ENCODE data around the gene VSTM1. TPM values are rescaled to one million over a fixed set of nuclear protein-coding genes. Genes with fewer than 3 reads are reported as not detected.

The VSTM1 gene
- total RNA-seq, 4 donors from 2014 or later = not detected

GRCh38 chr19:54069470-54069869, 5.8 kb upstream of the VSTM1 start:
- H3K27ac ChIP-seq = no peak overlapping the region

GRCh38 chr19:54062643-54063042, 1.1 kb downstream of the VSTM1 start:
- no peak for DNase-seq (ENCODE audit: low spot score in 2 of 2)
- Histone ChIP-seq H3K36me3 (no peaks in the 10 kb centered on the region), H3K4me1 (no peaks in the 10 kb centered on the region), H3K9me3 (no peaks in the 10 kb centered on the region), H3K27ac (no peak overlapping the region), H3K4me3 (no peak overlapping the region), H3K27me3 (peaks cover 18% of the 10 kb centered on the region)
- no peak for TF ChIP-seq CTCF (IDR thresholded peaks at IDR 0.05)
- no peak for TF ChIP-seq POLR2AphosphoS5 (IDR thresholded peaks at IDR 0.05)
- no peak for TF ChIP-seq EP300 (IDR thresholded peaks at IDR 0.05)
- TF ChIP-seq POLR2A (IDR thresholded peaks at IDR 0.05) = no peak
- 79% methylated on average over 9 of the region's 9 CpGs for WGBS

More at GRCh38 chr19:54069470-54069869, 5.8 kb upstream of the VSTM1 start:
- DNase-seq (ENCODE audit: low spot score in 2 of 2) = no peak
- Histone ChIP-seq H3K4me1 (no peaks in the 10 kb centered on the region), H3K4me3 (no peak overlapping the region), H3K9me3 (peaks cover 4% of the 10 kb centered on the region), H3K36me3 (no peaks in the 10 kb centered on the region), H3K27me3 (no peaks in the 10 kb centered on the region)
- TF ChIP-seq EP300 (IDR thresholded peaks at IDR 0.05) = no peak
- no peak for TF ChIP-seq POLR2AphosphoS5 (IDR thresholded peaks at IDR 0.05)
- WGBS = 57% methylated on average over 5 of the region's 5 CpGs

- DNase-seq (ENCODE audit: low spot score in 2 of 2) = no peak
- Histone ChIP-seq H3K9me3 (no peaks in the 10 kb centered on the region), H3K27me3 (peaks cover 36% of the 10 kb centered on the region), H3K27ac (no peak overlapping the region), H3K4me1 (no peaks in the 10 kb centered on the region), H3K36me3 (no peaks in the 10 kb centered on the region), H3K4me3 (no peak overlapping the region)
- WGBS = 84% methylated on average over 4 of the region's 4 CpGs
- TF ChIP-seq EP300 (IDR thresholded peaks at IDR 0.05) = no peak
- TF ChIP-seq POLR2AphosphoS5 (IDR thresholded peaks at IDR 0.05) = no peak
- no peak for TF ChIP-seq POLR2A (IDR thresholded peaks at IDR 0.05)
- TF ChIP-seq CTCF (IDR thresholded peaks at IDR 0.05) = no peak
Measured at GRCh38 chr19:54047616-54048015, 16.1 kb downstream of the VSTM1 start.

- 86% methylated on average over 2 of the region's 2 CpGs for WGBS
- DNase-seq (ENCODE audit: low spot score in 2 of 2) = no peak
- H3K9me3 ChIP-seq = no peaks in the 10 kb centered on the region
- H3K4me1 ChIP-seq = no peaks in the 10 kb centered on the region
- no peak overlapping the region for H3K27ac ChIP-seq
- no peaks in the 10 kb centered on the region for H3K36me3 ChIP-seq
- H3K27me3 ChIP-seq = peaks cover 44% of the 10 kb centered on the region
- TF ChIP-seq CTCF (IDR thresholded peaks at IDR 0.05) (no peak), POLR2AphosphoS5 (IDR thresholded peaks at IDR 0.05) (no peak), EP300 (IDR thresholded peaks at IDR 0.05) (no peak), POLR2A (IDR thresholded peaks at IDR 0.05) (no peak)
- H3K4me3 ChIP-seq = no peak overlapping the region
Measured at GRCh38 chr19:54045771-54046170, 17.9 kb downstream of the VSTM1 start.

- DNase-seq (ENCODE audit: low spot score in 2 of 2) = no peak
- Histone ChIP-seq H3K9me3 (no peaks in the 10 kb centered on the region), H3K27me3 (peaks cover 38% of the 10 kb centered on the region), H3K4me3 (no peak overlapping the region), H3K36me3 (no peaks in the 10 kb centered on the region), H3K27ac (no peak overlapping the region), H3K4me1 (no peaks in the 10 kb centered on the region)
- 84% methylated on average over 3 of the region's 3 CpGs for WGBS
- TF ChIP-seq POLR2A (IDR thresholded peaks at IDR 0.05) (no peak), CTCF (IDR thresholded peaks at IDR 0.05) (no peak), EP300 (IDR thresholded peaks at IDR 0.05) (no peak), POLR2AphosphoS5 (IDR thresholded peaks at IDR 0.05) (no peak)
Measured at GRCh38 chr19:54042989-54043388, 20.7 kb downstream of the VSTM1 start.
